Breast epithelium (tissue), 4 donors: ENCODE data around the gene PLEKHA6. TPM values are rescaled to one million over a fixed set of nuclear protein-coding genes. Genes with fewer than 3 reads are reported as not detected.

Experiments
- DNase-seq, 2 donors: peaks; one replicate each; pipeline ENCODE4 v3.0.0-alpha.2; 2019; ENCODE audit warnings: low spot score in 2 of 2
- H3K27ac ChIP-seq, 2 donors: fragments of 200-600 bp; sonication (generic) in 1 of 2; one replicate each; pipeline ENCODE4 v1.5.1; 2016 to 2019; ENCODE audit warnings: mild to moderate bottlenecking in 1 of 2
- H3K27me3 ChIP-seq, 2 donors: fragments of 200-600 bp; sonication (generic) in 1 of 2; one replicate each; pipeline versions ENCODE4 v1.5.1 to v1.6.0; 2017 to 2019; ENCODE audit warnings: control low read depth in 1 of 2, mild to moderate bottlenecking in 1 of 2
- H3K36me3 ChIP-seq: fragments of 200-600 bp; one replicate; pipeline ENCODE4 v1.5.1; 2019
- H3K4me1 ChIP-seq, 2 donors: fragments of 200-600 bp; sonication (generic); one replicate each; pipeline ENCODE4 v1.5.1; 2016 to 2019; ENCODE audit warnings: control low read depth in 1 of 2
- H3K4me3 ChIP-seq, 3 donors: fragments of 200-600 bp; sonication (generic); 1 replicate in 2 of 3; 2 replicates in 1 of 3; pipeline ENCODE4 v1.5.1; 2016 to 2019; ENCODE audit warnings: mild to moderate bottlenecking in 3 of 3, moderate library complexity in 2 of 3
- H3K9me3 ChIP-seq, 2 donors: fragments of 200-600 bp; sonication (generic) in 1 of 2; one replicate each; pipeline ENCODE4 v1.5.1; 2016 to 2019; ENCODE audit warnings: control low read depth in 1 of 2
- CTCF ChIP-seq, 3 donors: fragments of 450-650 bp; IDR thresholded peaks; one replicate each; pipeline ENCODE4 v1.5.1; 2016 to 2017; ENCODE audit warnings: antibody characterized with exemption in 3 of 3, mild to moderate bottlenecking in 3 of 3, moderate library complexity in 3 of 3
- POLR2A ChIP-seq: fragments of 450-650 bp; IDR thresholded peaks from one replicate; pipeline ENCODE4 v1.6.1; 2016; ENCODE audit warnings: antibody characterized with exemption, mild to moderate bottlenecking, moderate library complexity
- POLR2AphosphoS5 ChIP-seq, 3 donors: sonication (generic); formaldehyde crosslinking; IDR thresholded peaks; one replicate each; pipeline ENCODE4 v1.6.1; 2017; ENCODE audit warnings: antibody characterized with exemption in 3 of 3
- intact Hi-C: fragments of 100-400 bp; cut with DNase I; formaldehyde crosslinking; loops from one replicate; pipeline ENCODE4 v1.15.1; 2023; ENCODE audit warnings: low total_unique reads
- total RNA-seq, 3 donors: library from RNA; depleted of rRNA; stranded (reverse); fragments of >200 nt; gene quantifications; one replicate each; pipeline ENCODE4 v1.1.0, GENCODE V29; 2016

The PLEKHA6 gene
- total RNA-seq, 3 donors from 2014 or later, result 1.4 to 34.0 (median 17.7) TPM

DNA sequence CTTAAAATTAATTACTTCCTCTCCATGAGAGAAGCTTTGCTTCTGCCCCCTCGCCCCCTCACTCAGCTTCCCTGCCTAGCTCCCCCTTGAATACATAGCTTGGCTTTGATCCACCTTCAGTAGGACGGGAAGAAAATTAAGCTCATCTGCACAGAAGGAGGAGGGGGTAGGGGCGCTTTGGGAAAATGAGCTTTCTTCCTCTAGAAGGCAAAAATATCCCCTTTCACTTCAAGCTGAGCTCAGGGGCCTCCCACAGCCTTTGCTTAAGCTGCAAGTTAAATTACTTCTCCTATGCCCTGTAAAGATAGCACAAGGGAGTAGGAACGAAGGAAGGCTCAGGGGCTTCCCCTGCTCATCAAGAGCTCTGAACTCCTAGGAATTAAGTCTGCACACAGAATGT, 80.8 kb downstream of the PLEKHA6 start:
- no peak for DNase-seq
- Histone ChIP-seq H3K4me3 (no peak overlapping the region), H3K36me3 (no peaks in the 10 kb centered on the region), H3K27me3 (no peaks in the 10 kb centered on the region), H3K9me3 (no peaks in the 10 kb centered on the region), H3K27ac (no peak overlapping the region), H3K4me1 (peaks cover 0 to 17% of the 10 kb centered on the region in 2 donors)
- TF ChIP-seq CTCF (IDR thresholded peaks at IDR 0.05), result no peak
- no peak for TF ChIP-seq POLR2AphosphoS5 (IDR thresholded peaks at IDR 0.05)
- TF ChIP-seq POLR2A, result no peak
- intact Hi-C loops, result no loop called here

- Histone ChIP-seq H3K27ac (no peak overlapping the region), H3K4me1 (peaks cover 0 to 16% of the 10 kb centered on the region in 2 donors), H3K27me3 (no peaks in the 10 kb centered on the region), H3K9me3 (no peaks in the 10 kb centered on the region), H3K4me3 (no peak overlapping the region), H3K36me3 (no peaks in the 10 kb centered on the region)
- DNase-seq, result no peak
- intact Hi-C loops, result no loop called here
- TF ChIP-seq CTCF (IDR thresholded peaks at IDR 0.05) (no peak), POLR2A (no peak), POLR2AphosphoS5 (IDR thresholded peaks at IDR 0.05) (no peak)
Observed at GRCh38 chr1:204278251-204278650, 81.5 kb downstream of the PLEKHA6 start.

DNA sequence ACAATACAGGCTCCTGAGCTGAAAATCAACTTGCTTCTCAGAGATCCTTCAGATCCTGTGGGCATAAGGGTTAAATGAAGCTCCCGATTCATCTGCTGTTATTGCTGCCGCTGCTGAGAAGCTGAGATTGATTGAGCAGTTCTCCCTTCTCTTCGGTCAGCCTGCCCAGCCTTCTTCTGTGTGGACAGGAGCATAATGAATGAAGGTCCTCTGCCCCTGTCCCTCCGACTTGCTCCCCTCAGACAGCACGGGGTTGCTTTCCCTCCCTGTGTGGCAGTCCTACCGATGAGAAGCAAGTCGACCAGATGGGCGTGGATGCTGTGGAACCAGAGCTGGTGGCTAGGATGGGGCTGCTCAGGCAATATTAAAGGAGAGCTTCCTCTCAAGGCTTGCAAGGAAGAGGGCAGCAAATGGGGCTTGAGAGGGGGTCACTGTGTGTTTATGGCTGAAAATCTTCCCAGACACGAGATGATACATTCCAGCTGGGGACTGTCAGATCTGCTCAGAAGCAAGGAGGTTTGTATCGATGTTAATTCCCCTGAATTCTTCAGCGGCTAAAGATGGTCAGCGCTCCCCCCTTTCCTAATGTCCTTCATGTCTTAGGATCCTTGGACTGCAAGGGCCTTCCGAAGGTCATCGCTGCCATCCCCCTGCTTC, 82.0 kb downstream of the PLEKHA6 start:
- no peak overlapping the region for H3K27ac ChIP-seq
- TF ChIP-seq POLR2A, result no peak
- no peak for TF ChIP-seq CTCF (IDR thresholded peaks at IDR 0.05)
- TF ChIP-seq POLR2AphosphoS5 (IDR thresholded peaks at IDR 0.05), result no peak
- intact Hi-C loops, result no loop called here
- no peaks in the 10 kb centered on the region for H3K27me3 ChIP-seq
- no peaks in the 10 kb centered on the region for H3K9me3 ChIP-seq
- no peak for DNase-seq
- H3K4me1 ChIP-seq, result peaks cover 0 to 16% of the 10 kb centered on the region in 2 donors
- H3K36me3 ChIP-seq, result no peaks in the 10 kb centered on the region
- no peak overlapping the region for H3K4me3 ChIP-seq

DNA sequence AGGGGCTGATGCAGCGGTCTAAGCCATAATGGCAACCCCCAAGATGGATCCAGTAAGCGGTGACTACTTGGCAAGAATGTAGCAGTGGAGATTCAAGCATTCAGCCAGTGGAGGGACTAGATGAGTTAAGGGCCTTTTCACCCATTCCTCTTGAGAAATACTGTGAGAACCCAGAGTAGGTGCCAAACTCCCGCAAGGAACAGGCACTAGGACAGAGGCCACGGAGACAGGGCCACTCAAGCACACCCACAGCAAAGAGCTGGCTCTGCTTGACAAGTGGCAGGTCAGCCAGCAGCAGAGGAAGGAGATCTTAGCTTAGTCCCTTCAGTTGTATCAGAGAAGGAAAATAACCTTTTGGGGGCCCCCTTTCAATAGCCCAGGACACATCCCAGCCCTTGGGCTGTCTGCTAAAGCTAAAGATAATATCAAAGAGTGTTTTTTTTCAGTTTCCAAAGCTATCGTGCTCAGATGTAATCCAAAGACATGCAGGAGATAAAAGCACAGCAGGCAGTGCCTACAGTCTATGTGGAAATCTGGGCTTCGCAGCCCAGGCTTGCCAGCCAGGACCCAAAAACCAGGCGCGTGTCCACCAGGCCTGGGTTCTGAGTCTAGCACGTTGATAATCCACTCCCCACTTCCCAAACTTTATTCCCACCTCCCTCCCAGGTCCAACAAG, 83.9 kb downstream of the PLEKHA6 start:
- no peak for DNase-seq
- intact Hi-C loops, result no loop called here
- TF ChIP-seq CTCF (IDR thresholded peaks at IDR 0.05) (no peak), POLR2A (no peak), POLR2AphosphoS5 (IDR thresholded peaks at IDR 0.05) (no peak)
- H3K27ac ChIP-seq, result peak overlapping the region in 1 of 2 donors; percentile 16
- no peak overlapping the region for H3K4me3 ChIP-seq
- H3K4me1 ChIP-seq, result peaks cover 0 to 16% of the 10 kb centered on the region in 2 donors
- H3K9me3 ChIP-seq, result no peaks in the 10 kb centered on the region
- H3K27me3 ChIP-seq, result no peaks in the 10 kb centered on the region
- no peaks in the 10 kb centered on the region for H3K36me3 ChIP-seq

DNA sequence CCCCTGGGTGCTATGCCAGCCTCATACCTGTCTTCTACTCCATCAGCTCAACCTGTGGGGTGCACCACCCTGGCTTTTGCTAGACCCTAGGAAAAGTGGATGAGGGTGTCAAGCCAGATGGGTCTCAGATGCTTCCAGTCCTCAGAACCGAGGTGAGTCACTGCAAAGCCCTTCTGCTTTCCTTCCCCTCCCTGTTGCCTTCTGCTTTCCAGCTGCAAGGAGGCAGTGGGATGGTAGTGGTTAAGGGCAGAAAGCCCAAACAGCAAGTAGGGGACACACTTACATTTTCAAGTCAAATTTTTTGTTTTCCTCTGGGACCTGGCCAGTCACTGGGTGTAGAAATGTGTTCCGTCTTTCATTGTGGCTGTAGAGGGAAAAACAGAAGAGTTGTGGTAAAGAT, 85.3 kb downstream of the PLEKHA6 start:
- no peak for TF ChIP-seq POLR2A
- no peak for TF ChIP-seq POLR2AphosphoS5 (IDR thresholded peaks at IDR 0.05)
- TF ChIP-seq CTCF (IDR thresholded peaks at IDR 0.05), result no peak
- no peaks in the 10 kb centered on the region for H3K27me3 ChIP-seq
- DNase-seq, result no peak
- H3K4me1 ChIP-seq, result peaks cover 0 to 16% of the 10 kb centered on the region in 2 donors
- intact Hi-C loops, result no loop called here
- no peaks in the 10 kb centered on the region for H3K9me3 ChIP-seq
- no peaks in the 10 kb centered on the region for H3K36me3 ChIP-seq
- no peak overlapping the region for H3K4me3 ChIP-seq
- no peak overlapping the region for H3K27ac ChIP-seq
